Fibroblast of upper back skin (primary cell): ENCODE measurements around the gene ZNF580.

Experiments used
- DNase-seq: peaks from one replicate; pipeline ENCODE4 v3.0.0-alpha.2; 2013

The ZNF580 gene

GRCh38 chr19:55606471-55606787, 34.4 kb upstream of the ZNF580 start:
- no peak for DNase-seq

GRCh38 chr19:55606817-55607216, 34.0 kb upstream of the ZNF580 start:
- DNase-seq = no peak

- DNase-seq = no peak
These were observed 31.5 kb upstream of the ZNF580 start for GRCh38 chr19:55609326-55609725.

GRCh38 chr19:55611300-55611982, 29.4 kb upstream of the ZNF580 start:
- DNase-seq = no peak

GRCh38 chr19:55611983-55612645, 28.7 kb upstream of the ZNF580 start:
- DNase-seq = no peak

- no peak for DNase-seq
These were observed 27.4 kb upstream of the ZNF580 start for GRCh38 chr19:55613396-55613795.

GRCh38 chr19:55613930-55614710, 26.7 kb upstream of the ZNF580 start:
- no peak for DNase-seq

- no peak for DNase-seq
These were observed 25.9 kb upstream of the ZNF580 start for GRCh38 chr19:55614711-55615542.

- no peak for DNase-seq
These were observed 25.0 kb upstream of the ZNF580 start for GRCh38 chr19:55615543-55616394.

GRCh38 chr19:55616395-55616875, 24.4 kb upstream of the ZNF580 start:
- DNase-seq = no peak

GRCh38 chr19:55617426-55617825, 23.4 kb upstream of the ZNF580 start:
- no peak for DNase-seq

GRCh38 chr19:55618426-55618825, 22.4 kb upstream of the ZNF580 start:
- DNase-seq = no peak

- peak; percentile 21 for DNase-seq
These were observed 21.5 kb upstream of the ZNF580 start for GRCh38 chr19:55619286-55619685.

- DNase-seq = peak; percentile 88
These were observed 20.2 kb upstream of the ZNF580 start for GRCh38 chr19:55620410-55621204.

GRCh38 chr19:55621205-55621672, 19.6 kb upstream of the ZNF580 start:
- DNase-seq = no peak

- no peak for DNase-seq
These were observed 19.1 kb upstream of the ZNF580 start for GRCh38 chr19:55621673-55622231.

GRCh38 chr19:55622242-55622969, 18.4 kb upstream of the ZNF580 start:
- DNase-seq = no peak

GRCh38 chr19:55623130-55623529, 17.7 kb upstream of the ZNF580 start:
- DNase-seq = no peak

- DNase-seq = no peak
These were observed 17.2 kb upstream of the ZNF580 start for GRCh38 chr19:55623561-55623960.
